Activated T-cell treated with anti-CD3 and anti-CD28 coated beads, Interleukin-2, amount 50 U/mL, for 1 hour (primary cell): ENCODE results near the gene OR2T34.
"Not testable (repeated sequence)": the region's sequence is repeated elsewhere in the genome, so short reads cannot be mapped to it uniquely, and the experiment has no call there.

Experiments
- DNase-seq: peaks from one replicate; pipeline ENCODE4 v3.0.0-alpha.2; 2020

OR2T34 gene, protein sequence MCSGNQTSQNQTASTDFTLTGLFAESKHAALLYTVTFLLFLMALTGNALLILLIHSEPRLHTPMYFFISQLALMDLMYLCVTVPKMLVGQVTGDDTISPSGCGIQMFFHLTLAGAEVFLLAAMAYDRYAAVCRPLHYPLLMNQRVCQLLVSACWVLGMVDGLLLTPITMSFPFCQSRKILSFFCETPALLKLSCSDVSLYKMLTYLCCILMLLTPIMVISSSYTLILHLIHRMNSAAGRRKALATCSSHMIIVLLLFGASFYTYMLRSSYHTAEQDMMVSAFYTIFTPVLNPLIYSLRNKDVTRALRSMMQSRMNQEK

DNA sequence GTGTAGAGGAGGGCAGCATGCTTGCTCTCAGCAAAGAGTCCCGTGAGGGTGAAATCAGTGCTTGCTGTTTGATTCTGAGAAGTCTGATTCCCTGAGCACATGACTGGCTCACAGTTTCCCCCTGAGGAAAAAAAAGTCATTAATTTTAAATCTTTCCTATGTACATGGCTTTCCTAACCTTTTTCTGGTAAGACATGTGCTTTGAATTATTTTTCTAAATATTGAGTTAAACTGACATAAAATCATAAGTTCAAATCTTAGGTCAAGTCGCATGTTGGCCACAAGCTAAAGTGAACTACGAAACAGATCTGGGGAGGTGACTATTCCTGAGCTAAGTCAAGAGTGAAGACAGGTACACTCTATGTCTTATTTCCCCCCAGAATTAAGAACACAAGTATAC is at the start of gene OR2T34:
OR2T34 (minus strand) TSS at position 101 of the 400 bp plus-strand sequence; CDS start at position 101, 0 bp downstream.
- not testable (repeated sequence) for DNase-seq

DNA sequence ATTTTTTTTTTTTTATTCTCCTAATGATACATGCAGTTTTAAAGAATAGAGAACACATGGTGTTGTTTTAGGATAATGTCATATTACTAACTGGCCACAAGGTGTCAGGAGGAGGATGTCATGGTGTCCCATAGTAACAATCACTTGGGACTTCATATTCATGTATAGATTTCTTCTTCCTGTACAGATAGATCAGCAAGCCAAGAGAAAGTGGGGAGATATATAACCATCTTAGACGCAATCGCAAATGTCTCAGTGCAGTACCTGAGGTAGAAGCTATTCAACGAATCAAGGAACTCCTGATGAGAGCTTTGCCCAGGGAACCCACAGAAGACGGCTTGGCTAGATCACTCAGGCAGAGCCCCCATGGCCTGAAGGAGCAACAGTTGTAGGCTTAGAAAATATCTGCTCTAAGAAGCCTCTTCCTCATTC is 48.0 kb upstream of the OR2T34 start:
- DNase-seq, result no peak

DNA sequence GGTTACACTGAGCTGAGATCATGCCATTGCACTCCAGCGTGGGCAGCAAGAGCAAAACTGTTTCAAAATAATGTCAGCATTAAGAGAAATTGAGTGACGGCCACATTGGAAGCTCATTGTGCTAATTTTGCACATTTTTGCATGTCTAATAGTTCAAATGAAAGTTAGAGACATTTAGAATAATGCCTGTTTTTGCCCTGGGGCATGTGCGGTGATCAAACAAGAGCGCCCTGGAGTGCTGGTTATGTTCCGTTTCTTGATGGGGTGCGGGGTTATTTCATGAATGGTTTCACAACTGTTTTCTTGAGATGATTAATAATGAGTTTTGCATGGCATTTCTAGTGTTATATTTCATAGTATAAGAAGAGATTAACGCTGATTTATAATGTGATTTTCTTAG is 47.2 kb upstream of the OR2T34 start:
- no peak for DNase-seq

DNA sequence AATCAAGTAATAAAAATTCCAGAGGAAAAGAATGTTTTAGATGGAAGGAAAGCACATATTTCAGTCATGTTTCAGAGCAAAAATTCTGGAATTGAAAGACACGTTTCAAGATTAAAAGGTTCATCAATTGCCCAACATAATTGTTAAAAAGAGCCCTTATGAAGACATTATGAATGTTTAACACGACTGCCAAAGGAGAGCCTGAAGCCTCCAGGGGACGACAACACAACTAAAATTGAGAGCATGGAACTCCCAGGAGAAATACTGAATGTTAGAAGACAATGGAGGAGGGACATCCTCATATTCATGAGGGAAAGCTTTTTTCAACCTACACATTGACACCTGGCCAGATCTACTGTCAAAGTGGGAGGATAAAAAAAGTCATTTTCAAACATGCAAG is 44.3 kb upstream of the OR2T34 start:
- peak; percentile 28 for DNase-seq

DNA sequence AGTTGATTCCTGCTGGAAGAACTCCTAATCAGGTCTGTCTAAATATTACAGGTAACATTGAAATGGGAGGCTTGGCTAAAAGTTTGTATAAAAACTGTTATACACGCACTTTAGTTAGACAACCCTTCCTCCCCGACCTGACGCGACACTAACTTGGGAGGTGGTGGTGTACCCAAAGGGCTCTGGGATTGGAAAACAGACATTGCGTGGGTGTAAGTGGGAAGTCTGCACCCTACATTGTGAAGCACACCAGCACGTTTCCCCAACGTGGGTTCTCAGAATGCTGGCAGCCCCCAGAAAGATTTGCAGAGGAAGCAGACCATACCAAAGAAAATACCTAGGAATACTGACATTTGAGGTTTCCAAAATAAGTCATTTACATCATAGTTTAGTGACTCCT is 43.6 kb upstream of the OR2T34 start:
- DNase-seq, result no peak

DNA sequence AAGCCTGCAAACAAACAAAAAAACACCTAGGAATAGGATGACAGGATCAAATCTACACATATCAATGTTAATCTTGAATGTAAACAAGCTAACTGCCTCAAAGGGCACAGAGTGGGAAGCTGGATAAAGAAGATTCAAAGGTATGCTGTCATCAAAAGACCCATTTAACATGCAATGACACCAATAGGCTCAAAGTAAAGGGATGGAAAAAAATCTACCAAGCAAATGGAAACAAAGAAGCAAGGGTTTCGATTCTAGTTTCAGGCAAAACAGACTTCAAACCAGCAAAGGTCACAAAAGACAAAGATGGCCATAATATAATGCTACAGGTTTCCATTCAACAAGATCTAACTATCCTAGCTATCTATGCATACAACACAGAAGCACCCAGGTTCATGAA is 39.2 kb upstream of the OR2T34 start:
- no peak for DNase-seq

DNA sequence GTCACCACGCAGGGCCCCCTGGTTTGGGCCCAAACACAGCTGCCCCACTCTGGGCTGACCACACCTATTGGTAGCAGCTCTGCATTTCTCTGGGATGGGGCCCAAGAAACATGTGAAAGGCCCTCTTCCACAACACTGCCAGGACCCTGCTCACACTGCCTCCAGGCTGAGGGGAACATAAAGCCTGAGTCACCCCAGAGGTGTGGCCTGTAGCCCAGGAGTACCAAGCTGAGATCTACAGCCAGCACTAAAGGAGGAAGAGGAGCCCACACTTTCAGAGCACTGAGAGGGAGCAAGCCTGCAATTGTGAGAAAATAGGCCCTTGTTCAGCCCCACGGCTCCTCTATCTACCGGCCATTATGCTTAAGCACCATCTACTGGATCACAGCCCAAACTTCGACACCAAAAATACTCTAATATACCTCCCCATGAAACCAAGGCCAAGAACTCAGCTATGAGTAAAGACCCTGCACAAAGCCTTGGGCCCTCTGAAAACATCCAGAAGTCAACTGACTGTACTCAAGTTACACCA is 37.4 kb upstream of the OR2T34 start:
- no peak for DNase-seq

DNA sequence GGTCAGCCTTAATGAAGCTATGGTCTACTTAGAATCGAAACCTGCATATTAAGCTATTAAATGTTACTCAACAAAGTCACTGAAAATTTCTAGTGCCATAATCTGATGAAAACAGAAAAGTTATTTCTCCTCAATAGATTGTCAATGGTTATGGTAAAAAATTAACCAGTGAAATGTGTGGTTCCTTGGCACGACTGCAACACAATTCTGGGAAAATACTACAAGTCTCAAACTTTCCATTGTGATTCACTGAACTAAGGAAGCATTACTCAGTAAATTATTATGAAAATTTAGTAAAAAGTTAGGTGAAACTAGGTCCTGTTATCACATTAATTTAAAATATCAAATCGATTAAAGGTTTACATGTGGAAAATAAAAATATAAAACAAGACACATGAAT is 35.7 kb upstream of the OR2T34 start:
- DNase-seq, result no peak

DNA sequence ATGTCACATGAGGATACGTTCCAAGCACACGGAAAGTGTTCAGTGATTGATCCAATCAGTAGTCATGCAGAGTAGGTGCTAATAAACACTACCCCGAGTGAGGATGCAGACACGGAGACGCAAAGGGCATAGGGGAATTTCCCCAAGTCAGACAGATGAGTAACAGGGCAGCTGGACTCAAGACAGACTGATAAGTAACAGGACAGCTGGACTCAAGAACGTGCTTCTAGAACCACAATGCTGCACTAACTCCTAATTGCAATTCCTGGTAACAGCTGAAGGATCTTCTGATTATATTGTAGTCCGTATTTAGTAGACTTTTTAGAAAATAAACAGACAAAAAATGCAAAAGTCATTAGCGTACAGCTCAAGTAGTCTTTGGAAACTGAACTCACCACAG is 24.8 kb upstream of the OR2T34 start:
- no peak for DNase-seq

DNA sequence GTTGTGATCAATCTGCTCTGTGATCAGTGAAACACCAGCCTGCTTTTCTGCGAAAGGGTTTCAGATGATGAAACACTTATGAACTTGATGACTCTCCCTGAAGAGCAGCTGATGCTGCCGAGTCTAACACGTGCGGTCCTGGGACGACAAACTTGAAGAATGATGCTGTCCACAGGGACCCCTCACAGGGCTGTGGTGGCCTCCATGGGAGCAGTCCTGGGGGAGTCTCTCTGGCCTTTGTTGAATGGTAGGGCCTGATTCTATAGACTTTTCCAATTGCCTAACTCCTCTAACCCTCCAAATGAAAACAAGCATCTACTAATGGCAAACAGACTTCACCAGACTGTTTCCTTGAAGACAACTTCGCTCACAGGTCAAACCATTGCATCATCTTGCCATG is 23.0 kb upstream of the OR2T34 start, which contains the start of gene OR2T10:
OR2T10 (minus strand) TSS at position 112 of the 400 bp plus-strand sequence. CDS start 3,932 bp downstream, outside the sequence.
- no peak for DNase-seq

DNA sequence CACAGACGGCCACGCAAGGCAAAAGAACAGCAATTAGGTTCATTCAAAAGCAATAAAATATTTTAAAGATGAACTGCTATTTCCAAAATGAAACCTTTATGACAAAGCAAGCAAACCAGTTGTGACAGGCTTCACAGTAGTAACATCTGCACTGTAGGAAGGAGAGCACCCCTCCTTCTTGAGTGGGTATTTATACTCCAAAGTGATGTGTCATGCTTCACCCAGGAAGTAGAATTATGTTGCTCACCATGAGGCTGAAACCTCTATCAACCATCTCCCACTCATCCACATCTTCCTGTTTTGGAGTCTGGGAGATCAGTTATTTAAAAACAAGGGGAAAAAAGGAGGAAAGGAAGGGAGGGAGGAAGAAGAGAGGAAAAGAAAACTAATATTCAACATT is 22.1 kb upstream of the OR2T34 start:
- DNase-seq, result no peak

DNA sequence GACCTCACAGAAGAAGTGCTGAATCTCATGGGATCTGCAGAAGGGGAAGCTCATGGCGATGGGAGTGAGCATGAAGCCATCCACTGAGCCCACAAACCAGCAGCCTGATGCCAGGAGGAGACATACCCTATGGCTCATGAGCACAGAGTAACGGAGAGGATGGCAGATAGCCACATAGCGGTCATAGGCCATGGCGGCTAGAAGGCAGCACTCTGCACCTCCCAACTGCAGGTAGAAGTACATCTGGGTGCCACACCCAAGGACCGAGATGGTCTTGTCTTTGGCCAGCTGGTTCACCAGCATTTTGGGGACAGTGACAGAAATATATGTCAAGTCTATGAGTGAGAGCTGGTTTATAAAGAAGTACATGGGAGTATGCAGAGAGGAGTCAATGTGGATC is 18.7 kb upstream of the OR2T34 start:
- no peak for DNase-seq

DNA sequence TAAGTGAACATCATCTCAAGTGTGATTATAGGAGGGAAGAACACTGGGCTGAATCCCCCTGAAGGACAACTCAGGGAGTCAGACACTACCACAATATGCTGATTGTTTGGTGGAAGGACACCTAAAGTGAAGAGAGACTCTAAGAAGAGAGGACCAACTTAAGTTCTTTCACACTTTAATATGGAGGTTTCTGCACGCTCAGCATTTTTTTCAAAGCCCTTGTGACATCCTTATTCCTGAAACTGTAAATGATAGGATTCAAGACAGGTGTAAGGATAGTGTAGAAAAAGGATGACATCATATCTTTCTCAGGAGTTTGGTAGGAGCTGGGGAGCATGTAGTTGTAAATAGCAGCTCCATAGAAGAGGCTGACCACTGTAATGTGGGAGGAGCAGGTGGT is 18.1 kb upstream of the OR2T34 start:
- no peak for DNase-seq

DNA sequence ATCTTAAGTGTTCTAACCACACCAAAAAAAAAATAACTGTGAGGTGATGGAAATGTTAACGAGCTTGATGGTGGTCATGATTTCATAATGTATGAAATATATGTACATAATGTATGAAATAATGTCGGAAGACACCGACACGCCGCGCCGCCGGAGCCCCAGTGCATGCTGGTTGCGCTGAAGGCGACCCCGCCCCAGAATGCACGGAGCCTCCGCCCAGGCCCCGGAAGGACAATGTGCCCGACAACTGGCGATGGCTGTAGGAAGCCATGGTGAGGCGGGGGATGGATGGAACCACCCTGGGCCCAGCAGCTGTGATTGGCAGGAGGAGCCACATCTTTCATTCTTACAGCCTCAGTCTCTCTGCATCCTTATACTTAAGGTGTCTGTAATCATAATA is 15.5 kb upstream of the OR2T34 start:
- no peak for DNase-seq

DNA sequence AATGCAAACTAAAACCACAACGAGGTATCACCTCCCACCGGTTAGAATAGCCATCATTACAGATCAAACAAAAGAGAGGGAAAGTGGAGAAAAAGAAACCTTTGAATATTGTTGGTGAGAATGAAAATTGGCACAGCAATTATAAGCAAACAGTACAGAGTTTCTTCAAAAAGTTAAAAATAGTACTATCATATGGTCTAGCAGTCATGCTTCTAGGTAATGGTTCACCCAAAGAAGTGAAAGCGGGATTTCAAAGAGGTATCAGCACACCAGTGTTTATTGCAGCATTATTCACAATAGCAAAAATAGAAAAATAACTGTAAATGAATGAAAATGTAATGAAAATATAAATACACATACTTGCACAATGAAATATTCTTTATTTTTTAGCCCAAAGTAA is 14.8 kb upstream of the OR2T34 start:
- no peak for DNase-seq

DNA sequence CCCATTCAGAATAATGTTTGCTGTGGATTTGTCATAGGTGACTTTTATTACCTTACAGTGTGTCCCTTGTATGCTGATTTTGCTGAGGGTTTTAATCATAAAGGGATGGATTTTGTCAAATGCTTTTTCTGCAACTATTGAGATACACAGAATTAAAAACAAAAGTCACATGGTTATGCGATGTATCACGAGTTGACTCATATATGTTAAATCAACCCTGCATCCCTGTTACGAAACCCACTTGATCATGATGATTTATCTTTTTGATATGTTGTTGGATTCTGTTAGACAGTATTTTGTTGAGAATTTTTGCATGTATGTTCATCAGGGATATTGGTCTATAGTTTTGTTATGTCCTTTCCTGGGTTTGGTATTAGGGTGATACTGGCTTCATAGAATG is 10.7 kb upstream of the OR2T34 start:
- no peak for DNase-seq

DNA sequence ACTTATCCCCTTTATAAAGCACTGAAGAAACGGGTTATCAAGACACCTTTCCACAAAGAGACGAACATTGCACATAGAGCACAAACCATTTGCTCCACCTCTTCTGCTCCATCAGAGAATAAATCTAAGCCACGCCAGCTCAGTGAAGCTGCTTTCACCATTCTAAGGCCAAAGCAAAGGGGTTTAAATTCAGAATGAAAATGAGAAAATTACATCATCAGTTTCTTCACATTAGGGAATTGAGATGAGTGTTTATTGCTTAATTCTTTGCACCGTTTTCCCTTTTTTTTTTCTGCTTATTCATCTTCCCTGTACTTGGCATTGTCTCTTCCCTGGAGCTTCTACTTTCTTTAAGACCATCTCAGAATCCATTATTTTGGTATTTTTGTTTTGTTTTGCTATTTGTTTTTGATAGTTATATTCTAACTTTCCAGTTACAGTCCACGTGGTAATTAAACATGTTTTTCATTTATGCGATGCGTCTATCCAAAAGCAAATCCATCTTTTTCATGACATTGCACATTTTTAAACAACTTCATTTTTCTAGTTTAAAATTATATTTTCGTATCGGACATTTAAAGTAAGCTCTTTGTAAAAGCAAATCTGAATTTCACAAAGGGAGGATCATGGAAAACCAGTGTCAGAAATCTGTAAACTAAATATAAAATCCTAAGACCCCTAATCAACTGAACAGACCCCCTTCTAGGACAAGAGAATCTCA is 1.9 kb upstream of the OR2T34 start:
- DNase-seq, result no peak

DNA sequence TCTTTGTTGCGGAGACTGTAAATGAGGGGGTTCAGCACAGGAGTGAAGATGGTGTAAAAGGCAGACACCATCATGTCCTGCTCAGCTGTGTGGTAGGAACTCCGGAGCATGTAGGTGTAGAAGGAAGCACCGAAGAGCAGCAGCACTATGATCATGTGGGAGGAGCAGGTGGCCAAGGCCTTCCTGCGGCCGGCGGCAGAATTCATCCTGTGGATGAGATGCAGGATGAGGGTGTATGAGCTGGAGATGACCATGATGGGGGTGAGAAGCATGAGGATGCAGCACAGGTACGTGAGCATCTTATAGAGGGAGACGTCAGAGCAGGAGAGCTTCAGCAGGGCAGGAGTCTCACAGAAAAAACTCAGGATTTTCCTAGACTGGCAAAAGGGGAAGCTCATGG is 701 bp downstream of the OR2T34 start:
- DNase-seq, result not testable (repeated sequence)

DNA sequence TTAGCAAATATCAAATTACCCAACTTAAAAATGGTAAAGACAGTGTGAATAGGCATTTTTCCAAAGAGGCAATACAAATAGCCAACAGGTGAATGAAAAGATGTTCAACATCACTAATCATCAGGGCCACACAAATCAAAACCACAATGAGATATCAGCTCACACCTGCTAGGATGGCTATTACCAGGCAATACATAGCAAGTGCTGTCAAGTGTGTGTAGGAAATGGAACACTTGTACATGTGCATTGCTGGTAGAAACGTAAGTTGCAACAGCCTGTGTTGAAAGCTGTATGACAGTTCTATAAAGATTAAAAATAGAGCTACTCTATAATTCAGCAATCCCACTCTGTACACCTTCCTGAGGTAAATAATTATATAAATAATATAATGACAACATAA is 2.5 kb downstream of the OR2T34 start:
- not testable (repeated sequence) for DNase-seq

DNA sequence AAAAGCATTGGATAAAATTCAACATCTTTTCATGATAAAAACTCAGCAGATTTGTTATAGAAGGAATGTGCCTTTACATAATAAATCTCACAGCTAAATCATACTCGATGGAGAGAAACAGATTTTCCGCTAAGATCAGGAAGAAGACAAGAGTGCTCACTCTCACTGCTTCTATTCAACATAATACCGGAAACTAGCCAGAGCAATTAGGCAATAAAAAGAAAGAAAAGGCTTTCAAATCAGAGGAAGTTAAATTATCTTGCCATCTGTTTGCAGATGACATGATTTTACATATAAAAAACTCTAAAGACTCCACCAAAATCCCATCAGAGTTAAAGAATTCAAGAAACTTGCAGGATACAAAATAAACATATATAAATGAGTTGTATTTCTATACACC is 3.7 kb downstream of the OR2T34 start:
- DNase-seq, result not testable (repeated sequence)

DNA sequence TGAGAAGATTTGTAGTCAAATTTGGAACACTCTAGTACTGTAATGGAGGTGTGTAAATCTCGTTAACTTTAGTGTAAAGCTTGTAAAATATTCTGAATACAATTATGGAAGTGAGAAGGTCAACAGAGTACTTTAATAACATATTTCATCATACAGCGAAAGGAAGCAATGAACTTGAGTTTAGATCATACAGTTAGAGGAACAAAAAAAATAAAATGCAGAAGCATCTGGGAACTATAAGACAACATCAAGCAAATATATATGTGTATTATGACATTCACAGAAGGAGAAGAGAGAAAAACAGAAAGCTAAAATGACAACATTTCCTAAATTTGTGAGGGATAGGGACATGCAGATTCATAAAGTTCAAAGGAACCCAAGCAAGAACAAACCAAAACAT is 5.5 kb downstream of the OR2T34 start:
- DNase-seq, result not testable (repeated sequence)

DNA sequence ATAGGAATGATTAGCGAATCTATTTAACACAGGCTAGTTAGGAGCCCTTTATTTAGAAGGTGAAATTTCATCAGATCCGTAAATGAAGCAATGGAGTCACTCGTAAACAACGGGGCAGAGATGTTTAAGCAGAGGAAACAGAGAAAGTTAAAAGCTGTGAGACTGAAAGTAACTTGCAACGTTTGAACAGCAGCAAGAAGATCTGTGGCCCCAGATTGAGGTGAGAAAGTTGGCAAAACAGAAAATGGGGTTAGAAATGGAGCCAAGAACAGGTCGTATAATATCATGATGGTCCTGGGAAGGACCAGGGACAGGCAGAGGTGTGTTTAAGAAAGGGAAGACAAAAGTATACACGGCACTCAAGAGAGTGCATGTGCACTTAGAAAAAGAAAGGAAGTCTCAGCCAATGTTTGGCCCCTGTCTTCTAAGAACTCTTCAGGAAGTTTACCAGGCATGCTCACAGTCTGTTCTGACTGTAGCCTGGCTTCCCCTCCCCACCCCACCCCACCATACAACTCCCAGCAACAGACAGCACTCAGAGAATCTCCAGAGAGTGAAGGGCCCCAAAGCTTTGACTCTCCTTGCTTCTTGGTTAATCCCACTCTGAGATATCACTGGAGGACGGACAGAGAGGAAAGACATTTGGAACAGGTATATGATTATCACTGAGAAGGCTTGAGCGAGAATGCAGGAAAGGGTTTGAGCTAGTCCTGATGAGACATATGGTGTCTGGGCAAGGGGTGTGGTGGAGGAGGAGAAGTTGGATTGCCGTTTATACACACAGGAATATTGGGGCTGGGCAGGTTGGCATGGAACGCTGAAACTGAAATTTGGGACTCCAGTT is 8.8 kb downstream of the OR2T34 start:
- not testable (repeated sequence) for DNase-seq

DNA sequence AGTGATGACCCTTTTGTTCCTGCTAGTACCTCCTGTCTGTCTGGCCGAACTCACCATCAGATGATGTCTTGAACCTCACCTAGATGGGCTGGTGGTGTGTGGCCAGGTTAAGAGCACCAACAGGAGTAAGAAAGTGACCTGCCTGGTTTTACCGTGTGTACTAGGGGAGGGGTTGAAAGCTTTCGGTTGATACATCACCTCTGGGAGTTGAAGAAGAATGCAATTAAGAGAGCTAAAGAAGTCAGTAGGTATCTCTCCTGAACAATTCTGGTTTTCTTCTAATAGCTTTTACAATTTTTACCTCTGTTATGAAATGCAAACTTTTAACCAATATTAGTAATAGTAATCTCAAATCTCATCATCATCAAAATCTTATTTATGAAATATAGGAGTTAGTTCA is 11.9 kb downstream of the OR2T34 start, which contains the start of gene OR2T29:
OR2T29 (minus strand) TSS at position 101 of the 400 bp plus-strand sequence. CDS start 3,281 bp downstream, outside the sequence.
- not testable (repeated sequence) for DNase-seq
